Activated CD4-positive, alpha-beta T cell treated with anti-CD3 and anti-CD28 coated beads, Interleukin-10, Interleukin-2, amounts not matched to agents 100 ng/mL and 50 ng/mL, durations not matched to agents 16 hours and 8 hours (primary cell): ENCODE results near the gene SNRNP25.
"Not testable (repeated sequence)": the region's sequence is repeated elsewhere in the genome, so short reads cannot be mapped to it uniquely, and the experiment has no call there.

Experiments
- DNase-seq: peaks from one replicate; pipeline ENCODE4 v3.0.0-alpha.2; 2020

The SNRNP25 gene

GRCh38 chr16:53346-54236 is at the start of gene SNRNP25, which contains the start of gene POLR3K:
Gene SNRNP25 (plus strand): TSS chr16:53828. CDS start chr16:54017, 189 bp downstream.
Gene POLR3K (minus strand): TSS chr16:53608. CDS start chr16:53586, 22 bp downstream.
- DNase-seq: peak; percentile 99

- no peak for DNase-seq
Observed at GRCh38 chr16:9903-10665, 43.5 kb upstream of the SNRNP25 start.

- peak; percentile 93 for DNase-seq
Observed at GRCh38 chr16:10772-11171, 42.9 kb upstream of the SNRNP25 start.

- DNase-seq: not testable (repeated sequence)
Observed at GRCh38 chr16:17062-17765, 36.4 kb upstream of the SNRNP25 start.

GRCh38 chr16:20886-21285 is 32.7 kb upstream of the SNRNP25 start:
- not testable (repeated sequence) for DNase-seq

- DNase-seq: not testable (repeated sequence)
Observed at GRCh38 chr16:24151-24550, 29.5 kb upstream of the SNRNP25 start.

- not testable (repeated sequence) for DNase-seq
Observed at GRCh38 chr16:25926-26348, 27.7 kb upstream of the SNRNP25 start.

GRCh38 chr16:30627-31026 is 23.0 kb upstream of the SNRNP25 start:
- not testable (repeated sequence) for DNase-seq

GRCh38 chr16:33154-33876 is 20.3 kb upstream of the SNRNP25 start:
- peak; percentile 0 for DNase-seq

- peak; percentile 0 for DNase-seq
Observed at GRCh38 chr16:33877-34647, 19.6 kb upstream of the SNRNP25 start.

- DNase-seq: no peak
Observed at GRCh38 chr16:34648-34987, 19.0 kb upstream of the SNRNP25 start.

GRCh38 chr16:35011-35677 is 18.5 kb upstream of the SNRNP25 start:
- DNase-seq: peak; percentile 1

- peak; percentile 0 for DNase-seq
Observed at GRCh38 chr16:35678-36305, 17.8 kb upstream of the SNRNP25 start.

GRCh38 chr16:36336-36984 is 17.2 kb upstream of the SNRNP25 start:
- DNase-seq: peak; percentile 0

GRCh38 chr16:37511-37910 is 16.1 kb upstream of the SNRNP25 start:
- DNase-seq: peak; percentile 0

- not testable (repeated sequence) for DNase-seq
Observed at GRCh38 chr16:38206-38605, 15.4 kb upstream of the SNRNP25 start.

- DNase-seq: peak; percentile 66
Observed at GRCh38 chr16:38941-39892, 14.4 kb upstream of the SNRNP25 start.

GRCh38 chr16:41439-42068 is 12.1 kb upstream of the SNRNP25 start:
- peak; percentile 0 for DNase-seq
